Activated naive CD8-positive, alpha-beta T cell treated with anti-CD3 and anti-CD28 coated beads, Interleukin-2, amount 10 ng/mL, durations not matched to agents 7 days and 5 days (primary cell): ENCODE data around the gene TLCD1. TPM values are rescaled to one million over a fixed set of nuclear protein-coding genes. Genes with fewer than 3 reads are reported as not detected.
"Not testable (repeated sequence)": the region's sequence is repeated elsewhere in the genome, so short reads cannot be mapped to it uniquely, and the experiment has no call there.

Experiments
- ATAC-seq: fragments of 150-1000 bp; cut with Tn5 transposase; one replicate; pipeline ENCODE4 v1.10.0; 2021; ENCODE audit warnings: low read depth, moderate library complexity
- POLR2A ChIA-PET: fragments of 350-600 bp; sonication (Branson Sonifier 250); formaldehyde crosslinking; loops from one replicate; lab custom pipeline; 2021; ENCODE audit warnings: antibody characterized with exemption; lab: Charles Lee
- DNase-seq: peaks from one replicate; pipeline ENCODE4 v3.0.0; 2021
- H3K27ac Mint-ChIP-seq: one replicate; pipeline ENCODE4 v1.8.0; 2022; ENCODE audit warnings: mild to moderate bottlenecking, mixed read lengths
- H3K27me3 Mint-ChIP-seq: one replicate; pipeline ENCODE4 v1.8.0; 2022; ENCODE audit warnings: mild to moderate bottlenecking, moderate library complexity, mixed read lengths
- H3K36me3 Mint-ChIP-seq: one replicate; pipeline ENCODE4 v1.8.0; 2021; ENCODE audit warnings: mild to moderate bottlenecking, mixed read lengths
- H3K4me1 Mint-ChIP-seq: one replicate; pipeline ENCODE4 v1.8.0; 2021; ENCODE audit warnings: mixed read lengths
- H3K4me3 Mint-ChIP-seq: one replicate; pipeline ENCODE4 v1.8.0; 2022; ENCODE audit warnings: mild to moderate bottlenecking, moderate library complexity, mixed read lengths
- H3K9me3 Mint-ChIP-seq: one replicate; pipeline ENCODE4 v1.8.0; 2021; ENCODE audit warnings: mixed read lengths
- total RNA-seq, 2 experiments: library from RNA; stranded (reverse); gene quantifications; one replicate each; pipeline ENCODE4 v1.2.3, GENCODE V29; 2021

Gene TLCD1
- total RNA-seq, 2 experiments from 2014 or later: 1.6 to 2.2 TPM

- DNase-seq (peak; percentile 82), ATAC-seq (peak; percentile 35)
- peak overlapping the region; percentile 88 for H3K27ac Mint-ChIP-seq
- POLR2A ChIA-PET: interaction anchor here (1.0 to 13.1 kb wide), 8 partner anchors 9 to 98 kb away, joined by 3 to 266 read pairs (median 7); partner anchors contain the start of genes FAM222B, NEK8, PROCA1 and RPL23A
- peaks cover 10% of the 10 kb centered on the region for H3K36me3 Mint-ChIP-seq
- no peaks in the 10 kb centered on the region for H3K9me3 Mint-ChIP-seq
- H3K27me3 Mint-ChIP-seq: no peaks in the 10 kb centered on the region
- H3K4me1 Mint-ChIP-seq: peaks cover 22% of the 10 kb centered on the region
- peak overlapping the region; percentile 91 for H3K4me3 Mint-ChIP-seq
Measured at GRCh38 chr17:28744104-28744971, 18.3 kb upstream of the TLCD1 start.

GRCh38 chr17:28743243-28744103 is 17.4 kb upstream of the TLCD1 start, which contains the start of gene TRAF4:
Gene TRAF4, plus strand, starts transcription at chr17:28744011. Its CDS starts 102 bp downstream, at chr17:28744113.
- H3K9me3 Mint-ChIP-seq: no peaks in the 10 kb centered on the region
- POLR2A ChIA-PET: interaction anchor here (0.7 to 13.1 kb wide), 8 partner anchors 8 to 408 kb away, joined by 3 to 266 read pairs (median 4); partner anchors contain the start of genes NEK8, RPL23A, TLCD1 and TNFAIP1
- no peaks in the 10 kb centered on the region for H3K27me3 Mint-ChIP-seq
- peak; percentile 88 for DNase-seq
- peak within 1 kb of the TSS; percentile 91 for H3K4me3 Mint-ChIP-seq
- peak; percentile 86 for ATAC-seq
- H3K4me1 Mint-ChIP-seq: peaks cover 26% of the 10 kb centered on the region
- peaks cover 9% of the 10 kb centered on the region for H3K36me3 Mint-ChIP-seq
- H3K27ac Mint-ChIP-seq: peak within 1 kb of the TSS; percentile 88

GRCh38 chr17:28741358-28742349 is 15.6 kb upstream of the TLCD1 start:
- POLR2A ChIA-PET: interaction anchor here (1.0 to 3.6 kb wide), 3 partner anchors 13 to 22 kb away, joined by 4 to 19 read pairs (median 4); partner anchors contain the start of genes NEK8, RPL23A and TLCD1
- Mint-ChIP-seq H3K4me3 (no peak overlapping the region), H3K27ac (no peak overlapping the region), H3K4me1 (peaks cover 29% of the 10 kb centered on the region), H3K27me3 (no peaks in the 10 kb centered on the region), H3K36me3 (peaks cover 14% of the 10 kb centered on the region), H3K9me3 (no peaks in the 10 kb centered on the region)
- DNase-seq (no peak), ATAC-seq (no peak)

GRCh38 chr17:28740406-28741357 is 14.6 kb upstream of the TLCD1 start:
- H3K4me3 Mint-ChIP-seq: no peak overlapping the region
- no peak for DNase-seq
- H3K4me1 Mint-ChIP-seq: peaks cover 22% of the 10 kb centered on the region
- no peak overlapping the region for H3K27ac Mint-ChIP-seq
- H3K36me3 Mint-ChIP-seq: peaks cover 15% of the 10 kb centered on the region
- POLR2A ChIA-PET: interaction anchor here (1.0 to 3.6 kb wide), 3 partner anchors 12 to 21 kb away, joined by 4 to 19 read pairs (median 4); partner anchors contain the start of genes NEK8, RPL23A and TLCD1
- no peak for ATAC-seq
- H3K9me3 Mint-ChIP-seq: no peaks in the 10 kb centered on the region
- no peaks in the 10 kb centered on the region for H3K27me3 Mint-ChIP-seq

- Mint-ChIP-seq H3K4me1 (peaks cover 19% of the 10 kb centered on the region), H3K36me3 (peaks cover 18% of the 10 kb centered on the region), H3K27me3 (no peaks in the 10 kb centered on the region), H3K4me3 (peak overlapping the region; percentile 1), H3K9me3 (no peaks in the 10 kb centered on the region), H3K27ac (peak overlapping the region; percentile 83)
- ATAC-seq (peak; percentile 12), DNase-seq (no peak)
- POLR2A ChIA-PET: interaction anchor here (1.3 to 3.6 kb wide), 2 partner anchors 10 to 12 kb away, joined by 4 to 19 read pairs; partner anchors contain the start of genes NEK8 and TLCD1
Measured at GRCh38 chr17:28738680-28739384, 12.8 kb upstream of the TLCD1 start.

GRCh38 chr17:28737770-28738679 is 12.0 kb upstream of the TLCD1 start:
- H3K27ac Mint-ChIP-seq: peak overlapping the region; percentile 83
- peaks cover 18% of the 10 kb centered on the region for H3K4me1 Mint-ChIP-seq
- POLR2A ChIA-PET: interaction anchor here (0.7 to 1.3 kb wide), 2 partner anchors 12 to 17 kb away, joined by 3 to 4 read pairs; partner anchors contain the start of gene TLCD1
- H3K27me3 Mint-ChIP-seq: no peaks in the 10 kb centered on the region
- H3K36me3 Mint-ChIP-seq: peaks cover 18% of the 10 kb centered on the region
- DNase-seq: no peak
- no peaks in the 10 kb centered on the region for H3K9me3 Mint-ChIP-seq
- peak overlapping the region; percentile 1 for H3K4me3 Mint-ChIP-seq
- ATAC-seq: no peak

GRCh38 chr17:28737316-28737715 is 11.3 kb upstream of the TLCD1 start:
- no peaks in the 10 kb centered on the region for H3K9me3 Mint-ChIP-seq
- H3K27ac Mint-ChIP-seq: no peak overlapping the region
- POLR2A ChIA-PET: interaction anchor here (0.7 kb wide), 1 partner anchor 16 kb away, joined by 3 read pairs; no protein-coding TSS in a partner anchor
- no peak for ATAC-seq
- H3K4me3 Mint-ChIP-seq: no peak overlapping the region
- H3K27me3 Mint-ChIP-seq: no peaks in the 10 kb centered on the region
- H3K36me3 Mint-ChIP-seq: peaks cover 18% of the 10 kb centered on the region
- no peak for DNase-seq
- H3K4me1 Mint-ChIP-seq: peaks cover 18% of the 10 kb centered on the region

GRCh38 chr17:28735913-28736769 is 10.1 kb upstream of the TLCD1 start:
- peaks cover 20% of the 10 kb centered on the region for H3K36me3 Mint-ChIP-seq
- POLR2A ChIA-PET: interaction anchor here (0.9 kb wide), 1 partner anchor 7 kb away, joined by 4 read pairs; the partner anchor contains the start of gene TRAF4
- not testable (repeated sequence) for H3K4me3 Mint-ChIP-seq, H3K27me3 Mint-ChIP-seq, H3K9me3 Mint-ChIP-seq, ATAC-seq, DNase-seq, H3K27ac Mint-ChIP-seq
- peaks cover 19% of the 10 kb centered on the region for H3K4me1 Mint-ChIP-seq

GRCh38 chr17:28735242-28735722 is 9.2 kb upstream of the TLCD1 start:
- Mint-ChIP-seq H3K4me3 (no peak overlapping the region), H3K9me3 (no peaks in the 10 kb centered on the region), H3K27ac (peak overlapping the region; percentile 70), H3K4me1 (peaks cover 17% of the 10 kb centered on the region), H3K27me3 (no peaks in the 10 kb centered on the region), H3K36me3 (peaks cover 16% of the 10 kb centered on the region)
- POLR2A ChIA-PET: interaction anchor here (0.8 to 0.9 kb wide), 2 partner anchors 8 to 9 kb away, joined by 3 to 4 read pairs; partner anchors contain the start of genes TLCD1 and TRAF4
- ATAC-seq (peak; percentile 14), DNase-seq (no peak)
